OCI-LY1 (cell line): ENCODE measurements around the gene CBLB.
A peak's percentile ranks its signal among the peaks of the same experiment; 100 is the strongest.

Source experiments
- H2AFZ ChIP-seq: fragments of 200-600 bp; sonication (generic), shearing (Covaris generic); 2 replicates; pipeline ENCODE4 v1.6.0; 2014; ENCODE audit warnings: antibody characterized with exemption, mild to moderate bottlenecking, low read length
- H3F3A ChIP-seq: fragments of 200-600 bp; sonication (generic), shearing (Covaris generic); 2 replicates; pipeline ENCODE4 v1.6.0; 2014; ENCODE audit warnings: mild to moderate bottlenecking, antibody characterized with exemption, low read length, moderate library complexity; ENCODE audit not compliant: insufficient read depth
- H3K27ac ChIP-seq: fragments of 200-600 bp; sonication (generic); 2 replicates; pipeline ENCODE4 v1.5.1; 2014; ENCODE audit warnings: low read length, mixed run types, mild to moderate bottlenecking, low read depth; ENCODE audit not compliant: poor library complexity, severe bottlenecking
- H3K27me3 ChIP-seq: fragments of 200-600 bp; sonication (generic); 2 replicates; pipeline ENCODE4 v1.6.0; 2014; ENCODE audit warnings: antibody characterized with exemption, mild to moderate bottlenecking, low read length, moderate library complexity; ENCODE audit not compliant: insufficient read depth
- H3K36me3 ChIP-seq: fragments of 200-600 bp; sonication (generic); 2 replicates; pipeline ENCODE4 v1.6.1; 2014; ENCODE audit warnings: mild to moderate bottlenecking, antibody characterized with exemption, low read length, moderate library complexity, mixed read lengths; ENCODE audit not compliant: insufficient read depth
- H3K4me1 ChIP-seq: fragments of 200-600 bp; sonication (generic); 2 replicates; pipeline ENCODE4 v1.5.1; 2014; ENCODE audit warnings: mild to moderate bottlenecking, low read length, moderate library complexity; ENCODE audit not compliant: insufficient read depth, severe bottlenecking
- H3K4me2 ChIP-seq: fragments of 200-600 bp; sonication (generic), shearing (Covaris generic); 2 replicates; pipeline ENCODE4 v1.6.1; 2014; ENCODE audit warnings: low read length
- H3K4me3 ChIP-seq: fragments of 200-600 bp; sonication (generic); 2 replicates; pipeline ENCODE4 v1.5.1; 2014; ENCODE audit warnings: low read length, low read depth, mild to moderate bottlenecking, mixed read lengths; ENCODE audit not compliant: poor library complexity, severe bottlenecking
- H3K79me2 ChIP-seq: fragments of 200-600 bp; shearing (Covaris generic); 2 replicates; pipeline ENCODE4 v1.6.1; 2016; ENCODE audit warnings: mixed run types, low read length, mixed read lengths; ENCODE audit not compliant: insufficient read depth
- H3K9ac ChIP-seq: fragments of 200-600 bp; sonication (generic), shearing (Covaris generic); 2 replicates; pipeline ENCODE4 v1.6.1; 2014; ENCODE audit warnings: mild to moderate bottlenecking, low read length, mixed read lengths
- H3K9me2 ChIP-seq: fragments of 200-600 bp; sonication (generic), shearing (Covaris generic); 2 replicates; pipeline ENCODE4 v1.6.1; 2014; ENCODE audit warnings: low read depth, mild to moderate bottlenecking, low read length, mixed read lengths
- H3K9me3 ChIP-seq: fragments of 200-600 bp; shearing (Covaris generic); 2 replicates; pipeline ENCODE4 v1.6.1; 2014; ENCODE audit warnings: low read length, mixed read lengths
- H4K20me1 ChIP-seq: fragments of 200-600 bp; sonication (generic), shearing (Covaris generic); 2 replicates; pipeline ENCODE4 v1.6.0; 2016; ENCODE audit warnings: mild to moderate bottlenecking, low read length; ENCODE audit not compliant: insufficient read depth
- EZH2 ChIP-seq: fragments of 200-600 bp; sonication (generic), shearing (Covaris generic); IDR thresholded peaks from 2 replicates; pipeline ENCODE4 v1.8.0; 2017; ENCODE audit warnings: borderline replicate concordance, mixed run types, mild to moderate bottlenecking, antibody characterized with exemption, low read length, moderate library complexity, mixed read lengths
- TF ChIP-seq, protein P1 (sequence below): fragments of 200-600 bp; sonication (generic), shearing (Covaris generic); IDR thresholded peaks from 2 replicates; pipeline ENCODE4 v1.5.1; 2017; ENCODE audit warnings: mild to moderate bottlenecking, antibody characterized with exemption, low read length, moderate library complexity, mixed read lengths

CBLB gene

DNA sequence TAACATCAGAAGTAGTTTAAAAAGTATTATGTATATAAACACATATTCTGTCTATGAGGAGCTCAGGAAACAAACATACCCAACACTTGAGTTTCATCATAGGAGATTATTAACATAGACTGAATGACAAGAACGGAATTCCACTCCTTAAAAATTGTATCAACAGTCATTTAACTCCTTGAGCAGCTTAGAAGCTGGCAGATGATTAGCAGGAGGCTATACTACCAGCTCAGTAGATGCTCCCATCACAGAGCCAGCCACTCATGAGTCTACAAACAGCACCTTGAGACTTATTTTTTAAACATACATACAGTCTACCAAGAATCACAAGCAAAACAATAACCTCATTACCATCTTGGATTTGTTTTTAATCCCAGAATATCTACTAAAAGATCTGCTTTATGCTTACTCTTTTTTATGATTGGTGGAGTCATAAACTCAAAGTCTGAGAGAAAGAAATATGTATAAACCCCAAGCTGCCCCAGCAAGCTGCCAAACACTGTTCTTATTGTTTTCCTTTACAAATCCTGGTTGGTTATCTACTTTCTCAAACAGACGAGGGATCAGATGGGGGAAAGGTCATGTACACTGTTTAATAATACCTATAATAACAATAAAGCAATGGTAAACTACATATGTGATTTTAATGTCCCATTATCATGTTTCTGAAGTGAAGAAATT, 59.5 kb downstream of the CBLB start:
- Histone ChIP-seq H4K20me1 (no peaks in the 10 kb centered on the region), H2AFZ (no peak overlapping the region), H3K9me3 (no peaks in the 10 kb centered on the region), H3K4me2 (peak overlapping the region; percentile 36; the same call in 1 of the 2 replicates), H3K9ac (peak overlapping the region; percentile 27; the same call in 1 of the 2 replicates), H3K27ac (peak overlapping the region; percentile 52), H3K36me3 (no peaks in the 10 kb centered on the region), H3K4me3 (no peak overlapping the region), H3K79me2 (peaks cover 19% of the 10 kb centered on the region), H3K9me2 (no peaks in the 10 kb centered on the region), H3K4me1 (peaks cover 67% of the 10 kb centered on the region), H3F3A (no peaks in the 10 kb centered on the region), H3K27me3 (no peaks in the 10 kb centered on the region)
- TF ChIP-seq EZH2: no peak
- TF ChIP-seq, protein P1, sequence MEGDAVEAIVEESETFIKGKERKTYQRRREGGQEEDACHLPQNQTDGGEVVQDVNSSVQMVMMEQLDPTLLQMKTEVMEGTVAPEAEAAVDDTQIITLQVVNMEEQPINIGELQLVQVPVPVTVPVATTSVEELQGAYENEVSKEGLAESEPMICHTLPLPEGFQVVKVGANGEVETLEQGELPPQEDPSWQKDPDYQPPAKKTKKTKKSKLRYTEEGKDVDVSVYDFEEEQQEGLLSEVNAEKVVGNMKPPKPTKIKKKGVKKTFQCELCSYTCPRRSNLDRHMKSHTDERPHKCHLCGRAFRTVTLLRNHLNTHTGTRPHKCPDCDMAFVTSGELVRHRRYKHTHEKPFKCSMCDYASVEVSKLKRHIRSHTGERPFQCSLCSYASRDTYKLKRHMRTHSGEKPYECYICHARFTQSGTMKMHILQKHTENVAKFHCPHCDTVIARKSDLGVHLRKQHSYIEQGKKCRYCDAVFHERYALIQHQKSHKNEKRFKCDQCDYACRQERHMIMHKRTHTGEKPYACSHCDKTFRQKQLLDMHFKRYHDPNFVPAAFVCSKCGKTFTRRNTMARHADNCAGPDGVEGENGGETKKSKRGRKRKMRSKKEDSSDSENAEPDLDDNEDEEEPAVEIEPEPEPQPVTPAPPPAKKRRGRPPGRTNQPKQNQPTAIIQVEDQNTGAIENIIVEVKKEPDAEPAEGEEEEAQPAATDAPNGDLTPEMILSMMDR: no peak

DNA sequence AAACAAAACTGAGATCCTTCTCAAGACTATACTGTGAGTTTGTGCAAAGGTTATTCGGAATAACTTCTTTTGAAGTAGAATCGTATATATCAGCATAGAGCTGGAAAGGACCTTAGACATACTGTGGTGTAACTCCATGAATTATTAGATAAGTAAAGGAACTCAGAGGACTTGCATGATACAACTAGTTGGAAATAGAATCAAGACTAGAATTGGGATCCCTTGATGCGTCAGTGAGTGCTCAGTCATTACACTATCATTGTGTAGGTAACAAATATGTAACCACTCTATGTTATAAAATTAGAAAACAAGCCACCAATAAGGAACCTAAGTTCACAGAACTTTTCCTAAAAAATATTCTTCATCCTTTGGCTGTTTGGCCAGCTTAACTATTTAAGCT, 61.1 kb downstream of the CBLB start:
- Histone ChIP-seq H3K36me3 (no peaks in the 10 kb centered on the region), H4K20me1 (no peaks in the 10 kb centered on the region), H2AFZ (no peak overlapping the region), H3K4me2 (no peak overlapping the region), H3F3A (0 out of 2 replicates have a peak, but pooled peaks cover 4% of the 10 kb centered on the region), H3K79me2 (peaks cover 19% of the 10 kb centered on the region), H3K27me3 (no peaks in the 10 kb centered on the region), H3K9me2 (no peaks in the 10 kb centered on the region), H3K9me3 (no peaks in the 10 kb centered on the region), H3K27ac (no peak overlapping the region), H3K9ac (no peak overlapping the region), H3K4me1 (peaks cover 67% of the 10 kb centered on the region), H3K4me3 (no peak overlapping the region)
- no peak for TF ChIP-seq EZH2
- TF ChIP-seq, protein P1: no peak

DNA sequence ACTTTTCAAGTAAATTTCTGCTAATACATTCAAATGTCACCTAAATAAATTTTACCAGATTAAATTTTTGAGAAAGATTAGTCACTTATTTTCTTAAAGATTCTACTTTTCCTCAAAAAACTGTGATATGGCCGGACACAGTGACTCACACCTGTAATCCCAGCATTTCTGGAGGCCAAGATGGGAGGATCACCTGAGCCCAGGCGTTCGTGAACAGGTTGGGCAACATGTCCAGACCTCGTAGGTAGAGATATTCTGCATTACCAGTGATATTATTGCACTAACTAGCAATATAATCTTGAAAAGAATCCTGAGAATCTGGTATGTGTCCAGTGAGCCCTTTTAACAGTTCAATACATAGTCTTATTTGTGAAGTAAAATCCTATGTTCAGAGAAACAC, 61.7 kb downstream of the CBLB start:
- Histone ChIP-seq H2AFZ (no peak overlapping the region), H3K27ac (no peak overlapping the region), H3K4me1 (peaks cover 67% of the 10 kb centered on the region), H3K36me3 (no peaks in the 10 kb centered on the region), H3K9me2 (no peaks in the 10 kb centered on the region), H3K9ac (no peak overlapping the region), H3F3A (0 out of 2 replicates have a peak, but pooled peaks cover 4% of the 10 kb centered on the region), H3K4me3 (no peak overlapping the region), H3K27me3 (no peaks in the 10 kb centered on the region), H3K9me3 (no peaks in the 10 kb centered on the region), H3K4me2 (no peak overlapping the region), H4K20me1 (no peaks in the 10 kb centered on the region), H3K79me2 (peaks cover 19% of the 10 kb centered on the region)
- TF ChIP-seq, protein P1: no peak
- no peak for TF ChIP-seq EZH2
